Daoy (cell line): ENCODE results near the gene SEMA3E. TPM values are rescaled to one million over a fixed set of nuclear protein-coding genes. Genes with fewer than 3 reads are reported as not detected.
"Not testable (repeated sequence)": the region's sequence is repeated elsewhere in the genome, so short reads cannot be mapped to it uniquely, and the experiment has no call there.

Experiments used
- DNase-seq: peaks from one replicate; pipeline ENCODE4 v3.0.0-alpha.2; 2015; ENCODE audit warnings: low read depth
- total RNA-seq: library from RNA; depleted of rRNA; stranded (reverse); fragments of >200 nt; shearing (Covaris generic); gene quantifications from 2 replicates; pipeline ENCODE4 v1.2.3, GENCODE V29; 2014

SEMA3E gene
- total RNA-seq, 1 experiment from 2014 or later: 6.0 TPM

GRCh38 chr7:83486957-83487356, 162.0 kb downstream of the SEMA3E start:
- DNase-seq: no peak

- no peak for DNase-seq
These were observed 162.4 kb downstream of the SEMA3E start for GRCh38 chr7:83486536-83486935.

DNA sequence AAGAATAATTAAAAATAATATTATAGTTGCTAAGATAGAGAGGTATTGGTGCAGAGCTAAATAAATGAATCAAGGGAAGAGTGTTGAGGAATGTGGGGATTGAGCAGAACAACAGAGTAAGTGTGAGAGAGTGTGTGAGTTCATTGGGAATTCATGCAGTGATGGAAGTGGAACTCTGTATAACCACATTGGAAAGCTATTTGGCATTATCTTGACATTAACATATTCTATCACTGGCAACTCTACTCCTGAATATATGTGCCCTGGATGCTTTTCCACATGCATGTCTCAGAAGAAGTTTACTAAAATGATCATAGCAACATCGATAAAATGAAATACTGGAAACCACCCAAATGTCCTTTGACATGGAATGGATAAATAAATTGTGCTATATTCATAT, 164.1 kb downstream of the SEMA3E start:
- DNase-seq: no peak

- DNase-seq: no peak
These were observed 164.7 kb downstream of the SEMA3E start for GRCh38 chr7:83484266-83484665.

- no peak for DNase-seq
These were observed 170.3 kb downstream of the SEMA3E start for GRCh38 chr7:83478616-83479015.

GRCh38 chr7:83476511-83477050, 172.4 kb downstream of the SEMA3E start:
- DNase-seq: no peak

GRCh38 chr7:83475420-83475819, 173.5 kb downstream of the SEMA3E start:
- peak; percentile 12 for DNase-seq

DNA sequence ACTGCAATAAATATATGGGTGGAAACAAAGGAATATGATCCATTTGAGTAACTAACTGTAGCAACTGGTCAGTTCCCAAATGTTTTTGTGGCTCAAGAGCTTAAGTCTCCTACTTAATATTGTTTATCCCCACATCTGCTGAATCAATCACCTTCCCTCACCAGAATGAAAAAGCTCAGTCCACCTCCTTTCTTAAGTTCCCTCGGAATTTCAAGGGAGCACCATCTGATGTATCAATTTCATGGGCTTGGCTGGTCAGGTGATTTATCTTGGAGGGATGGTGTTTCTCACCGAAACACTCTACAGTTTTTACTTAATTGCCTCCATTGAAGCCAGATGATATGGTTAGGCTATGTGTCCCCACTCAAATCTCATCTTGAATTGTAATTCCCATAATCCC, 176.6 kb downstream of the SEMA3E start:
- no peak for DNase-seq

DNA sequence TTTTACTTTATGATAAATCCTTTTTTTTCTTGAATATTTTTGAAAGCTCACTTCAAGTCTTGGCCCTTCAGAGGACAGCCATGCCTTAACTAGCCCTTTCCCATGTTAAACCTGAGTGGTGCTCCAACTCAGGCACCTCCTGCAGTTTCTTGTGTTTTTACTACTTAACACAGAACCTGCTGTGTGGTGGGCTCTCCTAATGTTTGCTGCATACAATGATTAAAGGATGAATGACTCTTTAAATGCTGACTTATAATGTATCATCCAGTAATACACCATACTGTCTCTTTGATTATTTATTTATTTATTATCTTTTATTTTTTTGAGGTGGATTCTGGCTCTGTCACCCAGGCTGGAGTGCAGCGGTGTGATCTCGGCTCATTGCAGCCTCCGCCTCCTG, 179.4 kb downstream of the SEMA3E start:
- peak; percentile 25 for DNase-seq

DNA sequence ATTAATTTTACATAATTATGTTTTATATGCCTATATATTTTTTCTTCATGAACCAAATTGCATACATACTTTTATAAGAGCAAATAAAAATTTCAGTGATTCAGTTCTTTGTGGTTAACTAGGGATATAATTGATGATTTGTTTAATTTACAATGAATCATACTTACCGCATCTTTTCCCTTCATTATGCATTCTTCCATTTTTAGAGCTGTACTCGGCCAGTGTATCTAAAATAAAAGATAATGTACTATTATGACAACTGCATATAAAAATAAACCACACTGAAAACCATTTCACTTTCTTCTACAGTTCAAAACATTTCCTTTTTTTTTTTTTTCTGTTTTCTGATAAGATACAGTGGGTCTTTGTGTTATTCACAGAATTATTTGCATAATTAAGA, 179.9 kb downstream of the SEMA3E start:
- DNase-seq: peak; percentile 28

- DNase-seq: peak; percentile 98
These were observed 180.6 kb downstream of the SEMA3E start for GRCh38 chr7:83468251-83468739.

DNA sequence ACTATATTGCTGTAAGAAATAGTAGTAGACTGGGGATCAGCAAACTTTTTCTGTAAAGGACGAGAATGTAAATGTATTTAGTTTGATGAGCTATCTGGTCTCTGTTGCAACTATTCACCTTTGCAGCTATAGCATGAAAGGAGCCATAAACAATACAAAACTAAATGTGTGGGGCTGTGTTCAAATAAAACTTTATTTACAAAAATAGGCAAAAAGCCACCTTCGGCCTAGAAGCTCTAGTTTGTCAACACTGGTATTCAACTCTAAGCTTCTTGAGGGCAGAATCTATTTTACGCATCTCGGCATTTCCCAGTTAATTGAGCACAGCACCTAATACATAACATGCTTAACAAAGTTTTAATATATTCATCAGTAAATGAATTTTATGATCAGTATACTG, 181.4 kb downstream of the SEMA3E start:
- no peak for DNase-seq

DNA sequence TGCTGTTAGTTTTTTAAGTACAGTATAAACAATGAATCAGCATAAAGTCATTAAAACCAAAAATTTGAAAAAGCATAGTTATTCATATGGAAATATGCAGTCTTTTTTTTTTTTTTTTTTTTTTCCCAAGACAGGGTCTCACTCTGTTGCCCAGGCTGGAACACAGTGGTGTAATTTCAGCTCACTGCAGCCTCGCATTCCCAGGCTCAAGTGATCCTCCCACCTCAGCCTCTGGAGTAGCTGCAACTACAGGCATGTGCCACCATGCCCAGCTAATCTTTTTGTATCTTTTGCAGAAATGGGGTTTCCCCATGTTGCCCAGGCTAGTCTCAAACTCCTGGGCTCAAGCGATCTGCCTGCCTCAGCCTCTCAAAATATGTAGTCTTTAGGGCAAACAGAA, 182.0 kb downstream of the SEMA3E start:
- DNase-seq: no peak

DNA sequence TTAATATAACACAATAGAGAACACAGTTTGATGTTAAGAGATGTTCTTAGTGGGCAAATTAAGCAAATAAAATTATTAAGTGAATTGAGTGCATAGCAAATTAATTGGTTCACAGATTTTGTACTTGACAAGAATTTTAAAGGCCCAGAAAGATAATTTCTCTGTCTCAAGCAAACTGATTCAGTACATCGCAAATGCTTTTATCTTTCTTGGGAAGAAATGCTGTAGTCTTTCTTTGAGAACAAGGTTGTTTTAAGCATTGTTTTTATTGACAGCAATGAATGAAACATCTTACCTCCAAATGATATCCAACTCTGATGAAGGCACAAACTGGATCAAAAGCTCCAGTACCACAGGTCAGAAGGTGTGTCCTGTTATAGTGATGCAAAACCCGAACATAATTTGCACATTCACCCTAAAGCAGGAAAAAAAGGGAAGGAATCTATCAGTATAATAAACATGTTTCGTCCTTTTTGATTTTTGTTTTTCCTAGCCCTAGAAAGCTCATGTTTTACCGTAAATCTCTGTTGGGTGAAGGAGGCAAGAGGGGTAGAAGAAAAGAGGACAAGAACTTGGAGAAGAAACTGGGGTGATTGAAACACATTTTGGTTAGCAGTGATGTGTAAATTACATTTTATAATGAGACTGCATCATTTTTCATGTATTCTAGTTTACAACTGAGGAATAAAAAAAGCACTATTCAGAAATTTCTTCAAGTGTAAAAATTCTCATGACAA, 182.6 kb downstream of the SEMA3E start:
- no peak for DNase-seq

DNA sequence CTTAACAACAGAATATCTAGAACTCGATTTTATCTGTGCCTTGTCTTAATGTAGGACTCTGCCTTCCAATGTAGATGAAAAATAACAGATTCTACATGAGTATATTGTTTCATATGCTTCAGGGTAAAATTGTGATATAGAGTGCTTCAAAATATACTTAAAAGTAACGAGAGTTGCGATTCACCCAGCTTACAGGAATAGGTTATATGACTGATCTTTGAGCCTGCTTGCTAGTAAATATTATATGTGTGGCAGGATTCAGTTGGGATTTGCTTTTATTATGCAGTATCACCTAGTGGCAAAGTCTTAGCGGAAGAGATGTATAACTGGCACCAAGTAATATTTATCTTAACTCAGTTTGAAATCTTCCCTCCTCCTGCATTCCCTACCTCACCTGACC, 183.3 kb downstream of the SEMA3E start:
- no peak for DNase-seq

GRCh38 chr7:83461820-83462219, 187.1 kb downstream of the SEMA3E start:
- DNase-seq: not testable (repeated sequence)

GRCh38 chr7:83459930-83460653, 188.8 kb downstream of the SEMA3E start:
- not testable (repeated sequence) for DNase-seq

GRCh38 chr7:83459101-83459929, 189.6 kb downstream of the SEMA3E start:
- DNase-seq: not testable (repeated sequence)

DNA sequence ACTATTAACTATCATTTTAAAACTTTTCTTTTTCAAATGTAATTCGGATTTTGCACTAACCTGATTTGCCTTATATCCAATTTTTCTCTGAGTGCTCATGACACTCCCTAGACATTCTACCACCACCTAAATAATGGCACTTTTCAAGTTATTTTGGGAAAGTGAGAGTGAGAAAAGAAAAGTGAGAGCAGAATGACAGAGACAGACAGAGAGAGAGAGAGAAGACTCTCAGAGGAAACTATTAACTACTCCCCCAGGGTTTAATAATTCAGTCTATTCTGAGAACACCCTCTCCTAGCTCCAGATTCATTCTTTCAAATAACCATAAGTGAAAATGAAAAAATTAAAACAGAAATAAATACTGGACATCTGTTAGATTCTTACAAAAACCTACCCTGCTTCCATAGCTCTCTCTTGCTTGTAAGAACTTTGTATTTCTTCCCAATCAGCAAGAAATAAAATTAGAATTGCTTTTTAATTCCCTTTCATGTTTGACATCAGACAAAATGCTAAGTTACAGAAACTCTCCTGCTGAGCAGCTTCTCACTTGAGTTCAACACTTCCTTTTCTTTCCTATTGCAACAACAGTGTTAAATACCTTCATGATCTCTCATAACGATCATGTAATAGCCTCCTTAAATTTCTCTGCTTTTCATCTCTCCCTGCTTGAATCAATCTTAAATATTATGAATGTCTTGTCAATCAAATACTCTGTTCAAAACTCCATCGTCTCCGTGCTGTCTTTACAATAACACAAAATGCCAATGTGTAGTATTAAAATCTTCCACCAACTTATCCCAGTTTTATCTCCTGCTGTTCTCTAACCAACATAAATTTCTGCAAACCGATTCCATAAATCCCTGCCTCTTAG, 191.7 kb downstream of the SEMA3E start:
- DNase-seq: no peak

DNA sequence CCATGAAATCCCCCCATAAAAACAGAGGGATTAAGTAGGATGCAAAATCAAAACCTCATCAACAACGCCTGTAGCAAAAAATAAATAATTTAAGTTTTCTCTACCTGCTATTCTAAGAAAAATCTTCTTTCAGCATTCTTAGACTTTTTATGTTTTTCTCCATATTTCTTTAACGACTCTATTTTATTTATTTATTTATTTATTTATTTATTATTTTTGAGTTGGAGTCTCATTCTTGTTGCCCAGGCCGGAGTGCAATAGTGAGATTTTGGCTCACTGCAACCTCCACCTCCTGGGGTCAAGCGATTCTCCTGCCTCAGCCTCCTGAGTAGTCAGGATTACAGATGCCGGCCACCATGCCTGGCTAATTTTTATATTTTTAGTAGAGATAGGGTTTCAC, 192.5 kb downstream of the SEMA3E start:
- DNase-seq: no peak

DNA sequence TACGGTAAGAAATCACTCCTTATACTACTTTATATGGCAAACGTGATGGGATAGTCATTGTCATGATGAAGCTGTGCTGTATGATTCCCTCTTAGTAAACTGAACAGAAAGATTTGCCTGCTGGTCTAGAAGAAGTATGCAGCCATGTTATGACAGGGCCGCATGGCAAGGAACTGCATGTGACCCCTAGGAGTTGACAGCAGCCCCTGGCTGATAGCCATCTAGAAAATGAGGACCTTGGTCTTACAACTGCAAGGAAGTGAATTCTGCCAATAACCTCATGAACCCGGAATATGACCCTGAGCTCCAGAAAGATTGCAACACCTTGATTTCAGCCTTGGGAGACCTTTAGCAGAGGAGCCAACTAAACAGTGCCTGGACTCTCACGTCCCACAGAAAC, 193.3 kb downstream of the SEMA3E start:
- no peak for DNase-seq
